ENCODE data around the gene PRKCI. TPM values are rescaled to one million over a fixed set of nuclear protein-coding genes. Genes with fewer than 3 reads are reported as not detected.
"Not testable (repeated sequence)": the region's sequence is repeated elsewhere in the genome, so short reads cannot be mapped to it uniquely, and the experiment has no call there.

PRKCI gene
- total RNA-seq, 2 experiments from 2014 or later = 23.7 to 24.2 TPM

- Mint-ChIP-seq H3K27ac (no peak overlapping the region), H3K27me3 (no peaks in the 10 kb centered on the region), H3K4me3 (no peak overlapping the region), H3K36me3 (no peaks in the 10 kb centered on the region), H3K4me1 (peaks cover 2% of the 10 kb centered on the region), H3K9me3 (no peaks in the 10 kb centered on the region)
- DNase-seq = no peak
- POLR2A ChIA-PET = no interaction called here
- no peak for ATAC-seq (ENCODE audit: low read depth)
These were observed 99.3 kb downstream of the PRKCI start for GRCh38 chr3:170321321-170322034.

- POLR2A ChIA-PET = no interaction called here
- no peaks in the 10 kb centered on the region for H3K36me3 Mint-ChIP-seq
- no peak overlapping the region for H3K27ac Mint-ChIP-seq
- DNase-seq (no peak), ATAC-seq (ENCODE audit: low read depth) (no peak)
- no peak overlapping the region for H3K4me3 Mint-ChIP-seq
- no peaks in the 10 kb centered on the region for H3K27me3 Mint-ChIP-seq
- peaks cover 2% of the 10 kb centered on the region for H3K4me1 Mint-ChIP-seq
- H3K9me3 Mint-ChIP-seq = no peaks in the 10 kb centered on the region
These were observed 100.5 kb downstream of the PRKCI start for GRCh38 chr3:170322566-170323269.

- H3K4me1 Mint-ChIP-seq = peaks cover 2% of the 10 kb centered on the region
- H3K9me3 Mint-ChIP-seq = no peaks in the 10 kb centered on the region
- no peaks in the 10 kb centered on the region for H3K27me3 Mint-ChIP-seq
- POLR2A ChIA-PET = no interaction called here
- H3K36me3 Mint-ChIP-seq = no peaks in the 10 kb centered on the region
- H3K27ac Mint-ChIP-seq = no peak overlapping the region
- no peak overlapping the region for H3K4me3 Mint-ChIP-seq
- no peak for DNase-seq
- ATAC-seq (ENCODE audit: low read depth) = no peak
These were observed 101.1 kb downstream of the PRKCI start for GRCh38 chr3:170323331-170323730.

- no peaks in the 10 kb centered on the region for H3K27me3 Mint-ChIP-seq
- no peaks in the 10 kb centered on the region for H3K36me3 Mint-ChIP-seq
- no peak overlapping the region for H3K27ac Mint-ChIP-seq
- peaks cover 2% of the 10 kb centered on the region for H3K4me1 Mint-ChIP-seq
- no peak for DNase-seq
- H3K9me3 Mint-ChIP-seq = no peaks in the 10 kb centered on the region
- H3K4me3 Mint-ChIP-seq = no peak overlapping the region
- no peak for ATAC-seq (ENCODE audit: low read depth)
- POLR2A ChIA-PET = no interaction called here
These were observed 102.7 kb downstream of the PRKCI start for GRCh38 chr3:170324962-170325361.

GRCh38 chr3:170327040-170327808 lies 105.0 kb downstream of the PRKCI start:
- Mint-ChIP-seq H3K27me3 (no peaks in the 10 kb centered on the region), H3K4me3 (no peak overlapping the region), H3K9me3 (no peaks in the 10 kb centered on the region), H3K36me3 (no peaks in the 10 kb centered on the region), H3K27ac (no peak overlapping the region), H3K4me1 (no peaks in the 10 kb centered on the region)
- DNase-seq (no peak), ATAC-seq (ENCODE audit: low read depth) (no peak)
- POLR2A ChIA-PET = no interaction called here

- H3K4me1 Mint-ChIP-seq; DNase-seq; H3K27me3 Mint-ChIP-seq; ATAC-seq (ENCODE audit: low read depth); H3K4me3 Mint-ChIP-seq; H3K27ac Mint-ChIP-seq; H3K36me3 Mint-ChIP-seq; POLR2A ChIA-PET; H3K9me3 Mint-ChIP-seq: not testable (repeated sequence)
These were observed 105.8 kb downstream of the PRKCI start for GRCh38 chr3:170327868-170328548.

GRCh38 chr3:170330366-170330765 lies 108.1 kb downstream of the PRKCI start:
- no peaks in the 10 kb centered on the region for H3K4me1 Mint-ChIP-seq

GRCh38 chr3:170331143-170331542 lies 108.9 kb downstream of the PRKCI start:
- Mint-ChIP-seq H3K4me3 (no peak overlapping the region), H3K4me1 (no peaks in the 10 kb centered on the region), H3K36me3 (no peaks in the 10 kb centered on the region), H3K27ac (no peak overlapping the region), H3K27me3 (no peaks in the 10 kb centered on the region), H3K9me3 (peaks cover 2% of the 10 kb centered on the region)
- POLR2A ChIA-PET = no interaction called here
- ATAC-seq (ENCODE audit: low read depth) (no peak), DNase-seq (no peak)

More at GRCh38 chr3:170330366-170330765, 108.1 kb downstream of the PRKCI start:
- Mint-ChIP-seq H3K27me3 (no peaks in the 10 kb centered on the region), H3K9me3 (peaks cover 2% of the 10 kb centered on the region), H3K36me3 (no peaks in the 10 kb centered on the region), H3K27ac (no peak overlapping the region), H3K4me3 (no peak overlapping the region)
- POLR2A ChIA-PET = no interaction called here
- DNase-seq (no peak), ATAC-seq (ENCODE audit: low read depth) (no peak)

GRCh38 chr3:170337420-170337819 lies 115.2 kb downstream of the PRKCI start:
- no peaks in the 10 kb centered on the region for H3K36me3 Mint-ChIP-seq
- H3K27me3 Mint-ChIP-seq = no peaks in the 10 kb centered on the region
- no peak for DNase-seq
- no peak overlapping the region for H3K27ac Mint-ChIP-seq
- peaks cover 7% of the 10 kb centered on the region for H3K9me3 Mint-ChIP-seq
- POLR2A ChIA-PET = interaction anchor here (0.6 kb wide), 1 partner anchor 51 kb away, joined by 5 read pairs; no protein-coding TSS in a partner anchor
- no peak overlapping the region for H3K4me3 Mint-ChIP-seq
- no peak for ATAC-seq (ENCODE audit: low read depth)
- H3K4me1 Mint-ChIP-seq = no peaks in the 10 kb centered on the region

- ATAC-seq (ENCODE audit: low read depth) (no peak), DNase-seq (no peak)
- Mint-ChIP-seq H3K4me3 (no peak overlapping the region), H3K27ac (no peak overlapping the region), H3K4me1 (no peaks in the 10 kb centered on the region), H3K27me3 (no peaks in the 10 kb centered on the region), H3K36me3 (no peaks in the 10 kb centered on the region), H3K9me3 (peaks cover 7% of the 10 kb centered on the region)
- POLR2A ChIA-PET = no interaction called here
These were observed 116.6 kb downstream of the PRKCI start for GRCh38 chr3:170338690-170339340.

- H3K27ac Mint-ChIP-seq; H3K4me3 Mint-ChIP-seq; DNase-seq; POLR2A ChIA-PET; H3K36me3 Mint-ChIP-seq; H3K9me3 Mint-ChIP-seq; ATAC-seq (ENCODE audit: low read depth); H3K4me1 Mint-ChIP-seq; H3K27me3 Mint-ChIP-seq: not testable (repeated sequence)
These were observed 120.0 kb downstream of the PRKCI start for GRCh38 chr3:170342273-170342672.

- H3K36me3 Mint-ChIP-seq; POLR2A ChIA-PET; H3K27me3 Mint-ChIP-seq; H3K9me3 Mint-ChIP-seq; ATAC-seq (ENCODE audit: low read depth); H3K27ac Mint-ChIP-seq; DNase-seq; H3K4me1 Mint-ChIP-seq; H3K4me3 Mint-ChIP-seq: not testable (repeated sequence)
These were observed 121.6 kb downstream of the PRKCI start for GRCh38 chr3:170343859-170344258.

GRCh38 chr3:170344971-170345370 lies 122.7 kb downstream of the PRKCI start:
- ATAC-seq (ENCODE audit: low read depth) = no peak
- POLR2A ChIA-PET = no interaction called here

More at GRCh38 chr3:170344971-170345370, 122.7 kb downstream of the PRKCI start:
- DNase-seq = no peak
- Mint-ChIP-seq H3K27me3 (no peaks in the 10 kb centered on the region), H3K9me3 (no peaks in the 10 kb centered on the region), H3K4me3 (no peak overlapping the region), H3K36me3 (no peaks in the 10 kb centered on the region), H3K27ac (no peak overlapping the region), H3K4me1 (no peaks in the 10 kb centered on the region)
